Muscle of back (tissue), 11 donors: Measurements from ENCODE around the gene PPIP5K1. TPM values are rescaled to one million over a fixed set of nuclear protein-coding genes. Genes with fewer than 3 reads are reported as not detected.
A peak's percentile ranks its signal among the peaks of the same experiment; 100 is the strongest.

Experiments used
- DNase-seq, 3 donors: peaks; one replicate each; pipeline versions ENCODE4 v3.0.0 to v3.0.0-alpha.2; 2013
- polyA plus RNA-seq, 10 donors: library from polyadenylated mRNA; unstranded; fragments of 120-200 nt; gene quantifications; one replicate each; pipeline ENCODE4 v1.2.1, GENCODE V29; 2013; ENCODE audit not compliant: insufficient read length in 10 of 10

Gene PPIP5K1
- polyA plus RNA-seq, 10 donors = 5.3 to 10.5 (median 7.8) TPM

DNA sequence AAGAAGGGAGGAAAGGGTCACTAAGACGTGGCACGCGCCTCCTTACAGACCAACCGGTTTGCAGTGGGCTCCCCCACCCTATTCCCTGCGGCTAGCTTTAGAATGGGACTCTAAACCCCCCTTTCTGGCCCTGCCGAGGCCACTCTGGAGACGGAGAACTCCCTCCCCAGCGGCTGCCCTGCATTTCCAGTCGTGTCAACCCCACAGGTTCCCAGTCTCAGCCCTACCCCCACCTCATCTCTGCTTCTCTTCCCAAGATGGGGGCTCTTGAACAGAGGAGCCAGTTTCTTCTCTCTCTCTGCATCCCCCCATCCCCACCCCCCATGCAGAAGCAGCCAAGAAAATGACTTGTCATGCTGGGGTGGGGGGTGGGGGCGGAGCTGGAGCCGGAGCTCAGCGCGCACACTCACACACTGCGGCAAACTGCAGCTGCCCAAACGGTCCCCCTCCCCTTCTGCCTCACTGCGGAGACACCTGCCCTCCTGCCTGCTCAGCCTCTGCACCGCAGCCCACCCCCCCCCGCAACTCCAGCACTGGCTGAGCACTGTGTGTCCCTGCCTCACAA is 71.7 kb downstream of the PPIP5K1 start:
- peak; percentile 76 to 90 (median 80) for DNase-seq

DNA sequence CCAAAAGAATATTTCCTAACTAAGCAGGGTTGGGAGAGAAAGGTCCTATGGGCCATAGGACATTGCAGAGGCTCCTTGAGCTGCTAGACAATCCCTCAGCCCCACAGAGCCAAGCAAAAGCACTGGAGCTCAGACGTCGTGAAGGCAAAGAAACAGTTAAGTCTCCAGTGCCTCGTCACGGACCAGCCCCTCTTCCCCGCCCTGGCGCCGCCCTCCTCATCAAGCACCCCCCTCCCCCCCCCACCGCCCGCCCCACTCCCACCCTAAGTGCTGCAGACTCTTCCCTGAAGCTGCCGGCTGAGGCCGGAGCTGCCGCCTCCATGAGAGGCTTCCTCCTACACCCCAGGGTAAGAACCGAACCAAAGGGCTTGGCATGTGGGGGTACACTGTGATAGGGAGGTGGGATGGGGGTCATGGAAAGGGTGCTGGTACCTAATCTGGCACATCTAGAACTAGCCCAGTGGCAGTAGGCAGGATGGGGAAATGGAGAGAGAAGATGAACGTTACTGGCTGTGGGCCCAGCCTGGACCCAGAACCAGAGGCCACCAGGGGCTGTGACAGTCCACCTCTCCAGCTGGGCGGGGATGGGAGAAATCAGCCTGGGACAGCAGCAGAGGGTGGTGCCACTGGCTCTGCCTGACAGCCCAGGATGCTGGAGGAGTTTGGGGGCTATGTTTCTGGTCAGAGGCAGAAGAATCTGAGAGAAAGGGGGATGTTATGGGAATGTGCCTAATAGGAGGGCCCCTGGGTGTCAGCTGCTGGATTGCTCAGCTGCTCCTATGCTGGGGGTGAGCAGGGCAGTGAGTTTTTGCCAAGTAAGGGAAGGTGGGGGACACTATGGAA is 72.4 kb downstream of the PPIP5K1 start, which contains the start of gene MAP1A:
TSS of gene MAP1A (plus strand) at position 255 of the 843 bp plus-strand sequence. CDS start 3,866 bp downstream, outside the sequence.
- DNase-seq = peak; percentile 72 to 89 (median 77)

DNA sequence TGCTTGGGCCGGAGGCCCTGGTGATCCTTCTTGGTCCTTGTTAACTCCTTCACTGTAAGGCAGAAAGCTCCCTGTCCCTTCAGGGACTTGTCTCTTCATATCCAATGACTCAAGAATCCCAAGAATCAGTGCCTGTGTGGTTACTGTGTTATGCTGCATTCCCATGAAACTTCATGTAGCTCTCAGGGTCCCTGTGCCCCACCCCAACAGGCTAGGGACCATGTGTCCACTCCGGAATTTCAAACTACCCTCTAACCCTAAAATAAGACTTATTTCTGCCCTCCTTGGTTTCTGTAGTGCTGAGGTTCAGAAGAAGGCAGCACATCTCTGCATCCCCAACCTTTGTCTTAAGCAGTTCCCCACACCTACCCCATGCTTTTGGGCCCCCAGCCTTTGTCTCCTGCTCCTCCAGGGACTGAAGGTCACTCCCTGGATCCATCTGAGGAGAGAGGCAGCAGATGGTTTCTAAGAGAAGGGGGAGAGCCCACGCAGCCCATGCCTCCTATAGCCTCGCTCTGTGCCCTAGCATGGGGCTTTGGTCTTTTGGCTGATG is 73.1 kb downstream of the PPIP5K1 start:
- peak in 2 of 3 donors; percentile 16 to 59 for DNase-seq

DNA sequence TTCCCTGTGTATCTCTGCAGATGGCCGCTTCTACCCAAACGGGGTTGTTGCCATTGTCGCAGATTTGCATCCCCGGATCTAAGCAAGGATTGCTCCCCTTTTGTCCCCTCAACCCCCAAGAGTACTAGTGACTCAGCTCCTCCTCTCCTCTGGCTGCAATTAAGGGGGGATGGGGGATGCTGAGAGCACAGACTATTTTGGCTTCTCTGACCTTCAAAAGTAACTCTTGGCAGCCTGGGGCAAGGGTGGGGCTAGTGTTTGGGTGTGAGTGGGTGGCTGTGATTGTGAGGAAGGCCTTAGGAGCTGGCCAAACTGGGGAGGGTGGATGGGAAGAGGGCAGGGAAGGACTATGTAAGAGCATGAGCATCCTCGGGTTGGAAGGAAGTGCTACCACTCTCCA is 73.8 kb downstream of the PPIP5K1 start:
- DNase-seq = peak in 2 of 3 donors; percentile 15 to 52

DNA sequence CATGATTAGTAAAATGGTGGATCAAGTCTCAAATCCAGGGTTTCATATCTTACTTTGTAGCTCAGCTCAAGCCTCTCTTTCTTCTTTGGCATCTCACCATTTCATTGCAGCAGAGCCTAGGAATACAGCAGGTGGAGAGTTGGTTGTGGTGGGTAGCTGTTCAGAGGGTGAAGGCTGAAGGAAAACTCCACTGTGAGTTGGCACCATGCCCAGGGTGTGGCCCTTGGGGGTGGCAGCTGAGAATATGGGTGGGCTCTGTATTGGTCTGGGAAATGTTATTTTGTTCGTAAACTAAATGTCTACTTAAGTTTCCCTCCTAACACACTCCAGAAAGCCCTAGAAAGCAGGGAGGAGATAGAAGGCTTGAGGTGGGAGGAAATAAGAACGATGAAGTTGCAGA is 74.3 kb downstream of the PPIP5K1 start:
- DNase-seq = peak in 2 of 3 donors; percentile 27 to 42

DNA sequence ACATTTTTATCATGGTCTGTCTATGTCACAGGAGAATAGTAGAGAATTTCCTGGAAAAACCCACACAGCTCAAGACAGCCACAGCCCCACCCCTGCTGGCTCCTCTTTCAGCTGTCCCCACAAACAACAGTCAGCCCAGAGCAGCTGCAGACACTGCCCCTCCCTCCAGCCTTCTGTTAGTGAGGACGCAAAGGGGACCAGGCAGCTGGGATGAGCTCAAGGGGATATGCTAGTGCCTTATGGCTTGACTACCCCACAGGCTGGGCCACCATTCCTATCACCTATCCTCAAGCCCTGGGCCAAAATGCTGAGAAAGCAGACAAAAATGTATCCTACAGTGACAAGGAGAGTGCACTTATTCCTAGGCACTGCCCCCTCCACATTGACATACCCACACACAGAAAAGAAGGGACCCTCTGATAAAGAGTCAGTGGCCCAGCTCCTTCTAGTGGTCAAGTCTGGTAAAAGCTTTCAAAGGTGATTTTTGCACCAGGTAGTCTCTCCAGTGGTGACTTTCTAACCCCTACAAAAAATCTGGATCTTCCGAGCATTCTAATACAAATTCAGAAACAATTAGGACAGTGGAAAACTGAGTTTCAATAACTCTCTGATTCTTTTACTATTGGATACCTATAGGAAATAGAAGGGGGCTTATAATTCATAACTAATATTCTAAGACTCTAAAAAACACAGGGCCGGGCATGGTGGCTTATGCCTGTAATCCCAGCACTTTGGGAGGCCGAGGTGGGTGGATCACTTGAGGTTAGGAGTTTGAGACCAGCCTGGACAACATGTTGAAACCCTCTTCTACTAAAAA is 75.6 kb downstream of the PPIP5K1 start:
- peak; percentile 84 to 95 (median 88) for DNase-seq

DNA sequence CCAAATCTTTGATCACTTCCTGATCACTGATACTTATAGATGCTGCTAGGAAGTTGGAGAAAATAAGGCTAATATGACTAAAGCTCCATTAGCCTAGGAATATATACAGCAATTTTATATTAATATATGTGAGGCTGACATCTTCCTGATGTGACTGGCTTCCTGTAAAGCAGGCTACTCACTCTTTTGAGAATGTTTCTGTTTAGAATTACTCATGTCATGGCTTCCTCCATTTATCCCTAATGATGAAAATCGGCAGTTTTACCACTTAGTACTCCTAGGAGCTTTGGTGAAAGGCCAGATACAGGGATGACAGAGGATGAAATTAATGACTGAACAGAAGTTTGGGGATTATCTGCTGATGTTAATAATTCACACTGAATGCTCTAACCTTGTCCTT is 76.5 kb downstream of the PPIP5K1 start:
- DNase-seq = no peak

DNA sequence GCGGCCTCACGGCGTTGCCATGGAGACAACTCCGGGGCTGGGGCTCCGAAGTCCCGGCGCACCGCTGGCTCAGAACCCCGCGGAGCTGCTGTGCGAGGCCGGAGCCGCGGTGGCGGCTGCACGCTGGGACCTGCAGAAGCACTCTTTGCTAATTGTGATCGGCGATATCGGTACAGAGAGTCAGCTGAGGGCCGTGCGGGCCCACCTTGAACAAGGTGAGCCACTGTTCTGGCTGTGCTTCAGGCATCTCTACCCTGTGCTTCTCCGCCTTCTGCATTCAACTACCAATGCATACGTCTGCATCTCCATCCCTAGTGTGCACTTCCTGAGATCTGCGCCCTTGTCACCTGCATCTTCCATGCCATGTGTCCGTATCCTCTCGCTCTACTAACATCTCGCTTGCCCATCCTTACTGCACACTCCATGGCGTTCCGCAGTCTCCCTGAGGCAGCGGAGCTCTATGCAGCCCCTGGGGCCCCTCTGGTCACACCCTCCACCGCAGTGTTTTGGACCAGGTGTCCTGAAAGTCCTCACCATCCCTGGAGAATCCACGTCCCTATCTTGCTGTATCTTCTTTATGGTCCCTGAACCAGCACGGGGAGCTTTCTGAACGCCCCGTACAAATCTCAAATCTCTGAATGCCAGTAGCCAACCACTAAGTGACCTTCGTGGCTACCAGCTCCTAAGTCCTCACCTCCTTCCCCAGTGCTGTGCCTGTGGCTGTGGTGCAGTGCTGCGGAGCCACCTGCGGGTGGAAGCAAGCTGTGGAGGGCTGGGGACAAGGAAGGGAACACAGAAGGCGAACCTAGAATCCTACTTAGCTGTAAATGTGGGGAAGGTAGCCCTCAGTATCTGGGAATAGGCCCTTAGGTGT is 78.8 kb downstream of the PPIP5K1 start:
- DNase-seq = peak in 1 of 3 donors; percentile 46

DNA sequence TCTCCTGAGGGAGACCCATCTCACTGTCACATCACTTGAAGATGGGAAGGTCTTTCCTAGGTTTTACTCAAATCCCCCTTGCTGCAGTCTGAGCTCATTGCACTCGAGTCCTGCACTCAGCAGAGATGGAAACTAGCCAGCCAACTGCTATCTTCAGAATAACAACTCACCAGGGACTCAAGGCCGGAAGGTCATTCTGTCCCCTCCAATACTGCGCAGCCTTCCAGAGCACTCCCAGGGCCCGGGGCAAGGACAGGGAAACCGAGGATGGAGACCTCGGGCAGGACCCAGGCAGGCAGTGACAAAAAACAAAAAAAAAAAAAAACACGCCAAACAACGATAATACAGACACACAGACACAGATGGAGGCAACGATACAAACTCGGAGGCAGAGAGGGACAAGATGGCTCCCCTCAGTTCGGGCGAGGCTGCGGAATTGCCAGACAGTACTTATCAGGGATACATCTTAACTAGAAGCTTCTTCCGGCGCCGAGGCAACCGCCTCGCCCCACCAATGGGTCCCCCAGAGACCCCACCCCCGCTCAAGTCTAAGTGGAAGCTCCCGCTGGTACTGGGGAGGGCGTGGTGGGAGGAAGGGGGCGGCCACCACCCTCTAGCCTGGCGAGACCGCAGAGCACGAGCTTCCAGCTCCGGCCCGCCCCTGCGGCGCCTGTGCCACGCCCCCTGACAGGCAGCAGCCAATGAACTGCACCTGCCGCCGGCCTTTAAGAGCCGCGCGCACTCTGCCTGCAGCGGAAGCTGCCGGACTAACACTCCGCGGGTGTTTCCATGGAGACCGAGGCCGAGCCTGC is 79.6 kb downstream of the PPIP5K1 start:
- DNase-seq = peak; percentile 97 to 99 (median 98)

DNA sequence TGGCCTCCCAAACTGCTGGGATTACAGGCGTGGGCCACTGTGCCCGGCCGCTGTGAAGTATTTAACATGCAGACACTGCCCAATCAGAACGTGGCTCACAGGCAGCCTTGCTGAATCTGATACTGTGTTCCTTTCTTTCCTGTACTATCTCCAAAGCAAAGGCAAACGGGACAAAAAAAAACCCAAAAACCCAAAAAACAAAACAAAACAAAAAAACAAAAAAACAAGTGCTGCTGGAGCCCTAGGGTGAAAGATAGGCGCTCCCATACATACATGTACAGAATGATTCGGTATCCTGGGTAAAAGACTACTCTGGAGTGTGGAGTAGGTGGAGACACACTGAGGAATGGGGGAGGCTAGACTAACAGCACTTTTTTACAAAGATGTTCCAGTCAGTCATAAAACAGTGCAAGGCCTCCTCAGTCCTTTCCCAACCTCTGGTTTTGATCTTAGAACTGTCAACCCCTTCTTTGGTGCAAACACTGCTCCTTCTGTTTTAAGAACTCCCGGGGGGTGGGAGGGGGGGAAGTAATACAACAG is 80.3 kb downstream of the PPIP5K1 start:
- DNase-seq = peak in 2 of 3 donors; percentile 34 to 73

DNA sequence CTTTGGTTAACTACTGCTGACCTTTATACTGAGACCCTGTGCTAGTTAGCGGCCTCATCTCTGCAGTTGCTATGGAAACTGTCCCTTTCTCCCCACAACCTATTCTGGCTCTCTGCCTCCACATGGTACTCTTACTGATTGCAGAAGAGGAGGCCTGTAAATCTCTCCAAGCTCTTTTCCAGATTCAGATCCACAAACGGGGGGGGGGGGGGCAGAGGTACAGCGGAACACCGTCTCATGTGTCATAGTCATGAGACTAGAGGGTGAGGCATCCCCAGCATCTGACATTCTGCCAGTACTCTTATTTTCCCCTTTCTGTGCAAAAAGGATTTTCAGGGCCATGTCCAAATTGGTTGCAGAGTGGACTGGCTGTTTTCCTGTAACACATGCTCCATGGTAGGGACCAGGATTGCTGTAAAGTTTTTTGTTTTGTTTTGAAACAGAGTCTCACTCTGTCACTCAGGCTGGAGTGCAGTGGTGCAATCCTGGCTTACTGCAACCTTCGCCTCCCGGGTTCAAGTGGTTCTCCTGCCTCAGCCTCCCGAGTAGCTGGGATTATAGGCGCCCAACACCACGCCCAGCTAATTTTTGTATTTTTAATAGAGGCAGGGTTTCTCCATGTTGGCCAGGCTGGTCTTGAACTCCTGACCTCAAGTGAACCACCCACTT is 80.9 kb downstream of the PPIP5K1 start:
- peak in 2 of 3 donors; percentile 33 to 69 for DNase-seq

DNA sequence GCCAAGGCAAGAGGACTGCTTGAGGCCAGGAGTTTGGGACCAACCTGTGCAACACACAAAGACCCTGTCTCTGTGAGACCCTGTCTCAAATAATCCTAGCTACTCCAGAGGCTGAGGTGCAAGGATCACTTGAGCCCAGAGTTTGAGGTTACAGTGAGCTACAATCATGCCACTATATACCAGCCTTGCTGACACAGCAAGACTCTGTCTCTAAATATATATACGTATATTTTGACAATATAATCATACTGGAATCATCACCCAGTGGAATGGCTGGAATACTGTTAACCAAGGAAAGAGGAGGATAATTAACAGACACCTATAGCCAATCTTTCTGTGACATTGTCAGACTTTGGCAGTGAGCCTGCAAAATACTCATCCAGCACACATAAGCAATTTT is 81.6 kb downstream of the PPIP5K1 start:
- no peak for DNase-seq

DNA sequence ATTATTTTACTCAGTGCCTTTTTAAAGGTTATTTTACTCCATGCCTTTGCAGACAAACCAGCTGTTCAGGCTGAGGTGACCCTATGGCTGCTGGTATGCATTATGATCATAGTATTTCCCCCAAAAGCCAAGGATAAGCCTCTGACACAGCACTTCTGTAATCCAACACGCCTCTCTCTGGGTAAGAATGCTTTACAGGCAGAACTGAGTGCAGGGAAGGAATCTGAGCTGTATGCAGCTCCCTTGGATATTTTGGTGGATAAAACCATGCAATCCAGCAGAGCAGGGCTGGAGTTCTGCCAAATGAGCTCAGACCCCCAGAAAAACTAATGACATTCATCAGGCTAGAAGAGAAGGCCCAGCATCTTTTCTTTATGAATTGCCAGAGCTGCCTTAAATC is 84.3 kb downstream of the PPIP5K1 start:
- peak; percentile 39 to 71 (median 59) for DNase-seq

DNA sequence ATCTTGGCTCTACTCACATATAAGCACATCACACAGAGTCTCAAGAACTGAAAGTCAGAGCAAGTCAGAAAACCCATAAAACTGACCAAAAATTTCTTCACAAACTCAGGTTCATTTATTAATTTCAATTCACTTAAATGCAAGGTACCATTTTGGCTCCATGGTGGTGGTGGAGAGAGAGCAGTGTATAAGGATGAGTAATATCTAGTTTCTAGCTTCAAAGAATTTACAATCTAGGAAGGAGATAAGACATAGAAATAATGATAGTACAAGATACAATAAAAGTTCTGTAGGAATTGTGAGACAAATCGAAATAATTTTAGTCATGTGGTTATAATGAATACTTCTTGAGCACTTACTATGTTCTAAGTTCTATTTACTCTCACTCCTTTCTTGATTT is 90.4 kb downstream of the PPIP5K1 start:
- DNase-seq = no peak

DNA sequence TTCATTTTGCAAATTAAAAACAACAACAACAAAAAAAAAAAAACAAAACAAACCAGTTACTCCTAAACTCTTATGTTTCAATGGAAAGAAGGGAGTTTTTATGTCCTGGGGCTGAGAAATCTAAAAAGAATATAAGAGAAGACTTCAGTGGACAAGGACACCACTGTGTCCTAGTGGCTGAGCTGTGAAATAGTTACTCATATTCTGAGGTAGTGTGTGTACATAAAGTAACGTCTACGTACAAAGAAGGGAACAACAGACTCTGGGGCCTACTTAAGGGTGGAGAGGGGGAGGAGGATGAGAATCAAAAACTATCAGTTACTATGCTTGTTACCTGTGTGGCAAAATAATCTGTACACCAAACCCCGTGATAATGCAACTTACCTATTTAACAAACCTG is 91.0 kb downstream of the PPIP5K1 start:
- DNase-seq = no peak

DNA sequence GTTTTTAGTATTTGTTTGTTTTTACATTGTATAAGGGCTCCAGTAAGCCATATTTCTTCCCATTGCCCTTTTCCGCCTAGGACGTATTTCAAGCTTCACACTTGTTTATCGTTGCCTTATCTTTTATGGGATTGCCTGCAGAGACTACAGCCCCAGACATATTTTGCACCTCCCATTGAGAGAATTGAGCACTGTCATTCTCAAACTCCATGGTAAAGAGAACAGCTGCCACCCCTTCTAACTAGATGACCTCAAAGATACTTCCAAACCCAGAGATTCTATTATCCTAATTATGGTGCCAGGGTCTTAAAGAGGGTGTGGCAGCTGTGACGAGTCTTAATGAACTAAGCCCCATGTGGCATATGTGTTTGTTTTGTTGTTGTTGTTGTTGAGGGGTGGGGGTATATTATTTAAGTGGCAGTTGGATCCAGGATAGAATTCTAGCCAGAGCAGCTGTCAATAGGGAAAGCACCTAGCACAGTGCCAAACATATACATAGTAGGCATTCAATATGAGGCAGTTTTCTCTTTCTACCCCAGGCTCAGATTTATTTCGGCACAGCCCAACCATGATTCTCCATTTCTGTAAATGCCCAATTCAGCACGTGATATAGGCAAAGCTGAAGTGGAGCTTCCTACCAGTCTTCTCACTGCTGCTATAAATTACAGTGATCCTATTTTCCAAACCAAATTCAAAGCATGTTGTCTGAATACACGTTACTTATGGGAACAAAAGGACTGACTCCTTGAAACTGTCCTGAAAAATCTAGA is 96.1 kb downstream of the PPIP5K1 start:
- DNase-seq = peak in 2 of 3 donors; percentile 15 to 50

DNA sequence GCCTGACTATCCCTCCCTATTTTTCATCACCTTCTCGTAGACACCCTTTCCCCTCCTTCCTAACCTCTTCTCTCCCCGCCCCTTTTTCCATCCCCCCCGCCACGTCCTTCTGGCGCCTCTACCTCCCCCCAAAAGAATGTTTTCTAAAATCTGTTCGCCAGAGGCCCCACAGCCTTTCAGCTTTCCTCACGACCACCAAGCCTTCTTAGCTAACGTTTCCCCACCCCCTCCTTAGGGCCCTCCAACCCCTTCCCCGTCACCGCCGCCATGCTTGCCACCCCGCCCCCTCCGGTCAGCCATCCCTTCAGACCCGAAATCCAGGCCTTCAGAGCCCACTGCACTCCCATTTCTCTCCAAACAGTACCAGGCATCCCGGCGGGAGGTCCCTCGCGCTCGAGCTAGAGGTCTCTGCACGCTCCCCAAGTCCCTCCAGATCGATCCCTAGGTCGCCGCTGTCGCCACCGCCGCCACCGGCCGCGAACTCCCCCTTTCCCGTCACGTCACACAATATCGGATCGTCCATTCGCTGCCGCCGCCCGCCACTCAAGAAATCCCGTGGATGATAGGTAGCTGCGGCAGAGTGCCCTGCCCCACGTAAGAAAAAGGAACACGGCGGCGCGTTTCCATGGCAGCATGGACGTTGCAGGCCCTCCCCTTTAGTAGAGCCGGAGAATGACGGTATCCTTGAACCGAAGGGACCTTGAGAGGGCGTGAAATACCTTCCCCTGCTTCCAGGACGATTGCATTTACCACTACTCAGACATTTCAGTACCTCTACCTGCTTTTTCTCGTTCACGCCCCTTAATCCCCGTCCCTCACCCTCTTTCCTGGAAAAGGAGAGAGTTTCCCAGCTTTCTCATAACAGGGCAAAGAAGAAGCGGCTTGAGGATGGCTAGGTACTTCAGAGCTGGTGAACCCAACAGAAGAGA is 97.1 kb downstream of the PPIP5K1 start, which contains the start of gene TP53BP1:
TSS of gene TP53BP1 (minus strand) at position 484 of the 929 bp plus-strand sequence. CDS start at position 371, 113 bp downstream.
- DNase-seq = peak; percentile 95 to 98 (median 96)
